ENCODE data around the gene EPHB3.

EPHB3 gene

DNA sequence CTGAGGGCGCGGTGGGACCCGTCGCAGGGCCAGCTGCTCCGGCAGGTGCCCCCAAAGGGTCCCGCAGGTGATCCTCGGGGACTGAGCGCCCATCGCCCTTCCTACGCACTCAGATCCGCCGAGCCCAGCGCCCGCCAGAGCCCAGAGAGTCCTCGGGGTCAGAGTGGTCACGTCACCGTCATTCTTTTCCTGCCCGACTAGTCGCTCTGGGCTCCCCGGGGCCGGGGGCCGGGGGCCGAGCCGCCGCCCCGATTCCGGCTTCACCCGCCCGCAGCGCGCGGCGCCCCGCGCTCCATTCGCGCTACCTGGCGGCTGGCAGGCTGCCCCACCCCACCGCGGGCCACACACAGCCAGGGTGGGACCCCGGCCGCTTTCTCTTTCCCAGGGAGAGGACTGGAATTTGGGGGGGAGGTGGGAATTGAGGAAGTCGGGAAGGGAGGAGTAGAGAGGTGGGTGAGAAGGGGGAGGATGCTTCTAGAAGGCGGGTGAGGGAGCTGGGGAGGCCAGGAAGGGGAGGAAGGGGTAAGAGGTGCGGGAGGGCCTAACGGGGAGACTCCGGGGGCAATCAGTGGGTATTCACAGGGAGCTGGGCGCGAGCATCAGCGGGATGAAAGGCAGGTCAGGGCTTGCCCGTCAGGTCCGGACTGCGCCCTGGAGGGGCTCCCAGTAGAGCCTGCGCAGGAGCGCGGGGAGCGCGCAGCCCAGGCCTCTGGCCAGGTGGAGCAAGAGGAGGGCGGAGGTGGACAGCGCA, 36.1 kb upstream of the EPHB3 start:
- H3K27ac ChIP-seq: no peak overlapping the region

DNA sequence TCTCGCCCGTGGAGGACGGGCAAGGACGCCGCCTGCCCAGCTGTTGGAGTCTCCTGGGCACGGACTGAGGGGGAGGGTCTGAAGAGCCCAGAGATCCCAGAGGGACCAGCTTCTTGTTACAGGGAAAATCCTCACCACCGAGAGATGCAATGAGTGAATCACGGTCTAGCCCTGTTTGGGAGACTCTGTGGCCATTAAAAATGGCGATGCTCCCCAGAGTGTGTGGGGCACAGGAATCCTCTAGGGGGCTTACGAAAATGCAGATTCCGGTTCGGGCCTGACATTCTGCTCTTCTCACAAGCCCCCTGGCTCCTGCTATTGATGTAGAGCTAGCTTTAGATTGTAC, 35.5 kb upstream of the EPHB3 start:
- H3K27ac ChIP-seq: no peak overlapping the region
- TF ChIP-seq, protein P1, sequence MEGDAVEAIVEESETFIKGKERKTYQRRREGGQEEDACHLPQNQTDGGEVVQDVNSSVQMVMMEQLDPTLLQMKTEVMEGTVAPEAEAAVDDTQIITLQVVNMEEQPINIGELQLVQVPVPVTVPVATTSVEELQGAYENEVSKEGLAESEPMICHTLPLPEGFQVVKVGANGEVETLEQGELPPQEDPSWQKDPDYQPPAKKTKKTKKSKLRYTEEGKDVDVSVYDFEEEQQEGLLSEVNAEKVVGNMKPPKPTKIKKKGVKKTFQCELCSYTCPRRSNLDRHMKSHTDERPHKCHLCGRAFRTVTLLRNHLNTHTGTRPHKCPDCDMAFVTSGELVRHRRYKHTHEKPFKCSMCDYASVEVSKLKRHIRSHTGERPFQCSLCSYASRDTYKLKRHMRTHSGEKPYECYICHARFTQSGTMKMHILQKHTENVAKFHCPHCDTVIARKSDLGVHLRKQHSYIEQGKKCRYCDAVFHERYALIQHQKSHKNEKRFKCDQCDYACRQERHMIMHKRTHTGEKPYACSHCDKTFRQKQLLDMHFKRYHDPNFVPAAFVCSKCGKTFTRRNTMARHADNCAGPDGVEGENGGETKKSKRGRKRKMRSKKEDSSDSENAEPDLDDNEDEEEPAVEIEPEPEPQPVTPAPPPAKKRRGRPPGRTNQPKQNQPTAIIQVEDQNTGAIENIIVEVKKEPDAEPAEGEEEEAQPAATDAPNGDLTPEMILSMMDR (IDR thresholded peaks at IDR 0.05): no peak
- no peak for TF ChIP-seq ZFX (IDR thresholded peaks at IDR 0.05; ENCODE audit: borderline replicate concordance)

More for the DNA sequence above, 36.1 kb upstream of the EPHB3 start:
- TF ChIP-seq, protein P1 (IDR thresholded peaks at IDR 0.05): no peak
- TF ChIP-seq ZFX (IDR thresholded peaks at IDR 0.05; ENCODE audit: borderline replicate concordance): no peak

DNA sequence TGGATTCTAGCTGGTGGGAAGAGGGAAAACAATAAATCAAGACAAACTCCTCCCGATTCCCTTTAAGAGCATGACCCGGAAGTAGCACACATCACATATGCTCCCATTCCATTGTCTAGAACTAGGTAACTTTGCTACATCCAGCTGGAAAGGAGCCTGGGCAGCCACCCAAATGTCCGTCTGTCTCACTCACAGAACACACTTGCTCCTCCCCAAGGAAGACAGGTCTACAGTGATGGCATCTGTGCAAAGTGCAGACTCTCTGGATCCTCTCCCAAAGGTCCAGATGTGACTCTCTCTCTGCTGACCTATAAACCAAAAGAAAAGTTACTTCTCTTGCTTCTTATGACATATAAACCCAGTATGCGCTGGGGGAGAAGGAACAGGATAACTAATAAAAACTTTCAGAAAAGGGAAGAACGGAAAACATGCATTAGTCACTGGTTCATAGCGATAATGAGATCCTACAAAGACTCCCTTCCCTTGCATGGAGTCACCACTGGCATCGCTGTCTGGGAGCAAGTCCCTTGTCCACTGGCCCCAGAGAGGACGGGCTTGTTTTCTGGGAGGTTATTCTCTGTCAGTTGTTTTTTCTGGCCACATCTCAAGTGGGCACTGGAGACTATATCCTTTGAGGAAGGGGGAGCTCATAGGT, 29.8 kb upstream of the EPHB3 start:
- no peak for TF ChIP-seq ZFX (IDR thresholded peaks at IDR 0.05; ENCODE audit: borderline replicate concordance)
- TF ChIP-seq, protein P1 (IDR thresholded peaks at IDR 0.05): no peak
- H3K27ac ChIP-seq: no peak overlapping the region

DNA sequence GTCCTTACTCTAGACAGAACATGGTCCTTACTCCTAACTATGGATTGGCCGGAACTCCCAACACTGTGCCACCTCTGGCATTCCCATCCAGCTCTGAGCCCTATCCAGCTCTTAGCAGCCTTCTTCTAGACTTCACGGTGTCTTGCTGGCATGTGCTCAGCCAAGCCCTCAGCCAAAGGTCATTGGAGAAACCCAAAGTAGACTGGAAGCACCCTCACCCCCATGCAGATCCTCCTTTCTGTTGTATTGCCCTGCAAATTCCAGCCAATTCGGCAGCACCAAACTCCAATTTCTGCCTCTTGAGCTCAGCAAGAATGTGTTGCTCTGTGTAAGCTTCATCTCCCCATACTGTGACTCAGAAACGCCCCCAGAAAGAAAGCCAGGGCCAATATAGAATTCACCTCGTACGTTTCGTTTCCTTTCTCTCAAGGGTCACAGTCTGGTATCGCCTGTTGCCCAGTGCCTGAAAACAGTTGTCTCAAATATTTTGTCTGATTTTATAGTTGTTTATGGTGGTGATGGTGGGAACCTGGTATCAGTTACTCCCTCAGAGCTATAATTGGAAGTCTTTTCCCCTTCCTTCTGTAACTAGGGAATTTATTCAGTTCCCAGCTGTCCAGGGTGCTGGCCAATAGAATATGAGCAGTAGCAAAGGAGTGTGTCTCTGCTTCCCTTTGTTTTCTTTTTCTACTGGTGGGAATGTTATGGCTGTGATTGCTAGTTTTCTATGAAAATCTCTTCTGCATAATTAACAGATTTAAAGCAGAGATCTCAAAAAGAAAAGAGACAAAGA, 28.4 kb upstream of the EPHB3 start:
- no peak overlapping the region for H3K27ac ChIP-seq
- TF ChIP-seq, protein P1 (IDR thresholded peaks at IDR 0.05): no peak
- no peak for TF ChIP-seq ZFX (IDR thresholded peaks at IDR 0.05; ENCODE audit: borderline replicate concordance)

DNA sequence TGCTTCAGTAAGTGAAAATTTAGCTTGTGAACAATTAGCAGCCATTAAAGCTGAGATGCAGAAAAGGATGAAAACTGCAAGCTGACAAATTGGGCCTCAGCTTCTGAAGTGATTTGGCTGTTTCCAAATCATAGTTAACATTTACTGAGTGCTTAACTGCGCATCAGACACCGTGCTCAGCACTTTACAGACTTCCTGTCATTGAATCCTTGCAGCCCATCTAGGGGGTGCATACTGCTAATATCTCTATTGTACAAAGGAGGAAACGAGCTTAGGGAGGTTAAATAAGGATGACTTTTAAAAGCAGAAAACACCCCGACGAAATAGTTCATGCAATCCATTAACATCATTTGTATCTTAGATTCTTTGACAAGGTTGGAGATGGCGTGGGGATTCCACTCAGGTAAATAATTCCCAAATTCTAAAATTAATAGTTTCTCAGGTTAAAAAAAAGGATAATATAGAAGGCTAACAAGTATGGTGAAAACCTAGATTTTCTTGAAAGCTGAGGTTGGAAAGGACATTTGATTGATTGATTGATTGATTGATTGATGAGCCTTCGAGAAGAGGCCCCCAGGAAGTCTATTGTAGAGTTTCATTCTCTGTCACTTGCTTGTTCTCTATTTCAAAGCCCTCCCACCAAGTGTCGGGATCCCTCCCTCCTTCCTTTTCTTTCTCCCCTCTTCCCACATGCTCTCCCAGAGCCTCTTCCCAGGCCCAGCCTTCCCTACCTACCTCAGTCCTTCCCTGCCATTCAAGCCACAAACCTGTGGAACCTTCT, 23.5 kb upstream of the EPHB3 start:
- no peak overlapping the region for H3K27ac ChIP-seq
- TF ChIP-seq, protein P1 (IDR thresholded peaks at IDR 0.05): no peak
- no peak for TF ChIP-seq ZFX (IDR thresholded peaks at IDR 0.05; ENCODE audit: borderline replicate concordance)

DNA sequence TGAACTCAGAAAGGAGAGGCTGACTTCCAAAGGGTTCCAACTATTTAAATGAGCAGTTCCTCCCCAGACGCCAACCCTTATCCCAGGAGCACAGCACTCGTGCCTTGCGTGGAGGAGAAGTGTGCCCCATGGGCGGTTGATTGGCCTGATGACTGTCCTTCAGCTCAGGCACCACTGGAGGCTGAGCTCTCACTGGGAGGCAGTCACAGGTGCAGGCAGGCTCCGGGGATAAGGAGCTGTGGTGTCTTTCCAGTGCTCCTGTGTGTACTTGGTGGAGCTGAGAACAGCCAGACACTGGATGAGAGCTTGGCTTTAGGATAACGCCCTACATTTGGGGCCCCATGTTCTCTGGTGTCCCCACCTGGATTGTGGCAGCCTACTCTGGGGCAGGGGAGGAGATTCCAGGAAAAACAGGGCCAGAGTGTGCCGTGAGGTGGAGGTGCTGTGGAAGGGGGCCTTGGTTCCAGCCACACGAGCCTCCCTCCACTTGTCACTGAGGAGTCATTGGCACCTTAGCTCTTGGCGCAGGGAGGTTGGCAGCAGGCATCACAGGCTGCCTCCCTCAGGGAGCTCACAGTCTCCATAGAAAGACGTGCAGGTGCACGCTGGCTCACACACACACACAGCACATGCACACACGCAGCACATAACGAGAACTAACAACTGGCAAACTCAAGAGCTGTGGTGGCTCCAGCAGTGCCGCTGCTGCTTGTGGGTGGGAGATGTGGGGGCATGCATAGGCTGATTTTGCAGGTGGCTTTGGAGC, 22.7 kb upstream of the EPHB3 start:
- TF ChIP-seq, protein P1 (IDR thresholded peaks at IDR 0.05): no peak
- no peak for TF ChIP-seq ZFX (IDR thresholded peaks at IDR 0.05; ENCODE audit: borderline replicate concordance)
- H3K27ac ChIP-seq: no peak overlapping the region

All from 22Rv1 (cell line).